T-helper 1 cell treated with Interleukin-12 subunit alpha and Interleukin-12 subunit beta and Interleukin-4 antibody, amounts not matched to agents 30 μg/mL and 1 μg/mL, for 36 hours (primary cell): Measurements from ENCODE around the gene SLC17A9.

ENCODE experiments used
- H3K27ac Mint-ChIP-seq: one replicate; pipeline ENCODE4 v1.8.0; 2021; ENCODE audit warnings: mild to moderate bottlenecking, mixed read lengths
- H3K27me3 Mint-ChIP-seq: one replicate; pipeline ENCODE4 v1.8.0; 2021; ENCODE audit warnings: low read depth, mixed read lengths
- H3K36me3 Mint-ChIP-seq: one replicate; pipeline ENCODE4 v1.8.0; 2021; ENCODE audit warnings: low read depth, mixed read lengths
- H3K4me1 Mint-ChIP-seq: one replicate; pipeline ENCODE4 v1.8.0; 2021; ENCODE audit warnings: low read depth, mixed read lengths
- H3K4me3 Mint-ChIP-seq: one replicate; pipeline ENCODE4 v1.8.0; 2021; ENCODE audit warnings: mild to moderate bottlenecking, moderate library complexity, mixed read lengths
- H3K9me3 Mint-ChIP-seq: one replicate; pipeline ENCODE4 v1.8.0; 2021; ENCODE audit warnings: mixed read lengths

The SLC17A9 gene

GRCh38 chr20:63017826-63018411 lies 65.4 kb downstream of the SLC17A9 start:
- Mint-ChIP-seq H3K4me3 (no peak overlapping the region), H3K36me3 (peaks cover 3% of the 10 kb centered on the region), H3K9me3 (peaks cover 13% of the 10 kb centered on the region), H3K4me1 (no peaks in the 10 kb centered on the region), H3K27ac (no peak overlapping the region), H3K27me3 (peaks cover 35% of the 10 kb centered on the region)
